GM06990 (cell line): ENCODE measurements around the gene TSC22D3.

Experiments used
- DNase-seq: peaks from one replicate; pipeline ENCODE4 v3.0.0-alpha.2; 2011; ENCODE audit not compliant: insufficient read length; ENCODE audit errors: extremely low read depth
- H3K27me3 ChIP-seq: replicated peaks from 2 replicates; pipeline ENCODE4 v1.6.0; 2011; ENCODE audit warnings: low read length; ENCODE audit not compliant: control insufficient read depth, insufficient read depth
- H3K36me3 ChIP-seq: 2 replicates; pipeline ENCODE4 v1.5.1; 2011; ENCODE audit warnings: low read length; ENCODE audit not compliant: control insufficient read depth, insufficient read depth
- H3K4me3 ChIP-seq: replicated peaks from 2 replicates; pipeline ENCODE4 v1.5.1; 2011; ENCODE audit warnings: low read depth, mild to moderate bottlenecking, control low read depth, low read length
- CTCF ChIP-seq: IDR thresholded peaks from 2 replicates; pipeline ENCODE4 v1.5.1; 2011; ENCODE audit warnings: low read length, control low read depth, mild to moderate bottlenecking, inconsistent platforms; ENCODE audit not compliant: insufficient read depth, poor library complexity, severe bottlenecking

Gene TSC22D3

GRCh38 chrX:107766470-107767150, 9.0 kb downstream of the TSC22D3 start:
- DNase-seq, result no peak
- Histone ChIP-seq H3K27me3 (no peaks in the 10 kb centered on the region), H3K36me3 (no peaks in the 10 kb centered on the region), H3K4me3 (no peak overlapping the region)
- no peak for TF ChIP-seq CTCF

GRCh38 chrX:107764845-107765608, 10.6 kb downstream of the TSC22D3 start:
- no peaks in the 10 kb centered on the region for H3K36me3 ChIP-seq
- H3K4me3 ChIP-seq, result no peak overlapping the region
- no peak for TF ChIP-seq CTCF
- H3K27me3 ChIP-seq, result no peaks in the 10 kb centered on the region
- DNase-seq, result no peak

GRCh38 chrX:107763647-107764046, 11.9 kb downstream of the TSC22D3 start:
- no peaks in the 10 kb centered on the region for H3K36me3 ChIP-seq
- TF ChIP-seq CTCF, result no peak
- no peak for DNase-seq
- H3K27me3 ChIP-seq, result no peaks in the 10 kb centered on the region; the same call in 1 of the 2 replicates
- no peak overlapping the region for H3K4me3 ChIP-seq

- no peak for DNase-seq
- H3K4me3 ChIP-seq, result no peak overlapping the region
- H3K27me3 ChIP-seq, result no peaks in the 10 kb centered on the region; the same call in 1 of the 2 replicates
- no peaks in the 10 kb centered on the region for H3K36me3 ChIP-seq
- TF ChIP-seq CTCF, result no peak
These were observed 15.1 kb downstream of the TSC22D3 start for GRCh38 chrX:107760304-107761077.

- no peak for TF ChIP-seq CTCF
- no peak overlapping the region for H3K4me3 ChIP-seq
- no peaks in the 10 kb centered on the region; the same call in 1 of the 2 replicates for H3K27me3 ChIP-seq
- DNase-seq, result no peak
- no peaks in the 10 kb centered on the region for H3K36me3 ChIP-seq
These were observed 17.3 kb downstream of the TSC22D3 start for GRCh38 chrX:107758231-107758766.
